HG03064 (cell line): ENCODE results near the gene PCDHB14.
"Not testable (repeated sequence)": the region's sequence is repeated elsewhere in the genome, so short reads cannot be mapped to it uniquely, and the experiment has no call there.

Source experiments
- ATAC-seq: cut with Tn5 transposase; IDR thresholded peaks from one replicate; pipeline ENCODE4 v1.9.1; 2021; ENCODE audit warnings: low read depth; ENCODE audit not compliant: unreplicated experiment

The PCDHB14 gene

GRCh38 chr5:141223112-141223783 is at the start of gene PCDHB14:
Gene PCDHB14, plus strand, starts transcription at chr5:141223343. Its CDS starts 163 bp downstream, at chr5:141223506.
- ATAC-seq: no peak

GRCh38 chr5:141174291-141175104 is 48.6 kb upstream of the PCDHB14 start:
- ATAC-seq: not testable (repeated sequence)

GRCh38 chr5:141175933-141176332 is 47.2 kb upstream of the PCDHB14 start:
- no peak for ATAC-seq

- ATAC-seq: not testable (repeated sequence)
Observed at GRCh38 chr5:141177577-141178191, 45.5 kb upstream of the PCDHB14 start, which contains the start of gene PCDHB8. Gene PCDHB8, plus strand, starts transcription at chr5:141177790. Its CDS starts 245 bp downstream, at chr5:141178035.

- ATAC-seq: not testable (repeated sequence)
Observed at GRCh38 chr5:141179371-141179770, 43.8 kb upstream of the PCDHB14 start.

GRCh38 chr5:141179876-141180275 is 43.3 kb upstream of the PCDHB14 start:
- ATAC-seq: not testable (repeated sequence)

GRCh38 chr5:141180313-141180712 is 42.8 kb upstream of the PCDHB14 start:
- ATAC-seq: no peak

GRCh38 chr5:141182248-141182647 is 40.9 kb upstream of the PCDHB14 start, which contains the start of gene PCDHB16:
Gene PCDHB16, plus strand, starts transcription at chr5:141182387. Its CDS starts 173 bp downstream, at chr5:141182560.
- no peak for ATAC-seq

GRCh38 chr5:141184117-141184855 is 38.9 kb upstream of the PCDHB14 start:
- ATAC-seq: not testable (repeated sequence)

GRCh38 chr5:141186897-141187512 is 36.1 kb upstream of the PCDHB14 start, which contains the start of gene PCDHB9:
Gene PCDHB9, plus strand, starts transcription at chr5:141187161. Its CDS starts 158 bp downstream, at chr5:141187319.
- ATAC-seq: no peak

- not testable (repeated sequence) for ATAC-seq
Observed at GRCh38 chr5:141188682-141189081, 34.5 kb upstream of the PCDHB14 start.

- ATAC-seq: not testable (repeated sequence)
Observed at GRCh38 chr5:141189131-141189530, 34.0 kb upstream of the PCDHB14 start.

GRCh38 chr5:141192110-141192725 is 30.9 kb upstream of the PCDHB14 start, which contains the start of gene PCDHB10:
Gene PCDHB10, plus strand, starts transcription at chr5:141192353. Its CDS starts 200 bp downstream, at chr5:141192553.
- ATAC-seq: no peak

GRCh38 chr5:141194332-141194731 is 28.8 kb upstream of the PCDHB14 start:
- ATAC-seq: not testable (repeated sequence)

- ATAC-seq: no peak
Observed at GRCh38 chr5:141196363-141196762, 26.8 kb upstream of the PCDHB14 start.

GRCh38 chr5:141199359-141200235 is 23.5 kb upstream of the PCDHB14 start, which contains the start of gene PCDHB11:
Gene PCDHB11, plus strand, starts transcription at chr5:141199627. Its CDS starts 148 bp downstream, at chr5:141199775.
- ATAC-seq: no peak

GRCh38 chr5:141201126-141201525 is 22.0 kb upstream of the PCDHB14 start:
- not testable (repeated sequence) for ATAC-seq

- ATAC-seq: not testable (repeated sequence)
Observed at GRCh38 chr5:141201646-141202045, 21.5 kb upstream of the PCDHB14 start.
